HCT116 (cell line): ENCODE measurements around the gene AAMP.

ENCODE experiments used
- CBX3 ChIP-seq: IDR thresholded peaks from 2 replicates; pipeline ENCODE4 v1.6.1; 2012; ENCODE audit warnings: low read depth
- EZH2 ChIP-seq: fragments of 200-600 bp; sonication (generic); IDR thresholded peaks from 2 replicates; pipeline ENCODE4 v1.6.1; 2017; ENCODE audit warnings: antibody characterized with exemption, mixed run types
- EZH2phosphoT487 ChIP-seq: fragments of 200-600 bp; IDR thresholded peaks from 2 replicates; pipeline ENCODE4 v1.6.1; 2018; ENCODE audit warnings: antibody characterized with exemption, borderline replicate concordance
- POLR2A ChIP-seq: IDR thresholded peaks from 2 replicates; pipeline ENCODE4 v1.7.0; 2011; ENCODE audit warnings: borderline replicate concordance; ENCODE audit not compliant: insufficient read depth, insufficient read length; ENCODE audit errors: extremely low read depth
- POLR2AphosphoS5 ChIP-seq: IDR thresholded peaks from 2 replicates; pipeline ENCODE4 v1.6.1; 2011; ENCODE audit warnings: mild to moderate bottlenecking, low read depth, low read length, moderate library complexity
- RAD21 ChIP-seq: IDR thresholded peaks from 2 replicates; pipeline ENCODE4 v1.6.1; 2012; ENCODE audit warnings: low read depth, mild to moderate bottlenecking
- TF ChIP-seq, protein P1 (sequence below), 3 experiments: fragments of 200-600 bp in 1 of 3; sonication (generic) in 1 of 3; IDR thresholded peaks in 2 of 3; conservative IDR thresholded peaks in 1 of 3; 2 replicates each; pipeline ENCODE4 v1.5.1; 2012 to 2017; ENCODE audit warnings: low read depth in 2 of 3, low read length in 2 of 3, antibody characterized with exemption in 1 of 3, borderline replicate concordance in 1 of 3, control low read depth in 1 of 3, mild to moderate bottlenecking in 1 of 3, mixed read lengths in 1 of 3, mixed run types in 1 of 3, moderate library complexity in 1 of 3; ENCODE audit not compliant: insufficient read depth in 1 of 3
- TF ChIP-seq, protein P2 (sequence below): IDR thresholded peaks from 2 replicates; pipeline ENCODE4 v1.6.1; 2012

DNA sequence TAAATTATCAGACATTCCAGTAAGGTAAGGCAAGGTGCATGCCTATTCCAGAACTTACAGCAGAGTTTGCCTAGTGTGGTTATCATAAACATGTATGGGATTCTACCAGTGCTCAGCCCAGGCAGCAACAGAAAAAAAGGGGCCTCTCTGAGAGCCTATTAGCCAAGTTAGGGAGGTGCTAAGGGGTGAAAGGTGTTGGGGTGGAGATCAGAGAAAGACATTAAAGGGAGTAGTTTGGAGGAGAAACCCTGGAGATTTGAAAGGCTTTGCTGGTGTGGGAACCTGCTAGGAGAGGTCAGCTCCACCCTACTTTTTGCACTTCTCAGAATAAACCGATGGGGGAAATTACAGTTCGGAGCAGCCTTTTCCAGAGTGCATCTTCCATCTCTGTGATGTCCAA is 50.0 kb downstream of the AAMP start:
- TF ChIP-seq, protein P1, sequence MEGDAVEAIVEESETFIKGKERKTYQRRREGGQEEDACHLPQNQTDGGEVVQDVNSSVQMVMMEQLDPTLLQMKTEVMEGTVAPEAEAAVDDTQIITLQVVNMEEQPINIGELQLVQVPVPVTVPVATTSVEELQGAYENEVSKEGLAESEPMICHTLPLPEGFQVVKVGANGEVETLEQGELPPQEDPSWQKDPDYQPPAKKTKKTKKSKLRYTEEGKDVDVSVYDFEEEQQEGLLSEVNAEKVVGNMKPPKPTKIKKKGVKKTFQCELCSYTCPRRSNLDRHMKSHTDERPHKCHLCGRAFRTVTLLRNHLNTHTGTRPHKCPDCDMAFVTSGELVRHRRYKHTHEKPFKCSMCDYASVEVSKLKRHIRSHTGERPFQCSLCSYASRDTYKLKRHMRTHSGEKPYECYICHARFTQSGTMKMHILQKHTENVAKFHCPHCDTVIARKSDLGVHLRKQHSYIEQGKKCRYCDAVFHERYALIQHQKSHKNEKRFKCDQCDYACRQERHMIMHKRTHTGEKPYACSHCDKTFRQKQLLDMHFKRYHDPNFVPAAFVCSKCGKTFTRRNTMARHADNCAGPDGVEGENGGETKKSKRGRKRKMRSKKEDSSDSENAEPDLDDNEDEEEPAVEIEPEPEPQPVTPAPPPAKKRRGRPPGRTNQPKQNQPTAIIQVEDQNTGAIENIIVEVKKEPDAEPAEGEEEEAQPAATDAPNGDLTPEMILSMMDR (IDR thresholded peaks at IDR 0.05 in 2 of 3, conservative IDR thresholded peaks at IDR 0.05 in 1 of 3; ENCODE audit: borderline replicate concordance in 1 of 3, insufficient read depth in 1 of 3, low read depth in 2 of 3, low read length in 2 of 3) = no peak
- TF ChIP-seq EZH2phosphoT487 = no peak
- no peak for TF ChIP-seq RAD21
- TF ChIP-seq CBX3 = no peak
- no peak for TF ChIP-seq POLR2AphosphoS5
- no peak for TF ChIP-seq EZH2
- TF ChIP-seq, protein P2, sequence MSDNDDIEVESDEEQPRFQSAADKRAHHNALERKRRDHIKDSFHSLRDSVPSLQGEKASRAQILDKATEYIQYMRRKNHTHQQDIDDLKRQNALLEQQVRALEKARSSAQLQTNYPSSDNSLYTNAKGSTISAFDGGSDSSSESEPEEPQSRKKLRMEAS = no peak
- no peak for TF ChIP-seq POLR2A
